HG03039 (cell line): ENCODE measurements around the gene PCYT2.
A peak's percentile ranks its signal among the peaks of the same experiment; 100 is the strongest.

Experiments used
- ATAC-seq: cut with Tn5 transposase; IDR thresholded peaks from one replicate; pipeline ENCODE4 v1.9.1; 2021; ENCODE audit warnings: mild to moderate bottlenecking, moderate library complexity; ENCODE audit not compliant: unreplicated experiment

The PCYT2 gene

DNA sequence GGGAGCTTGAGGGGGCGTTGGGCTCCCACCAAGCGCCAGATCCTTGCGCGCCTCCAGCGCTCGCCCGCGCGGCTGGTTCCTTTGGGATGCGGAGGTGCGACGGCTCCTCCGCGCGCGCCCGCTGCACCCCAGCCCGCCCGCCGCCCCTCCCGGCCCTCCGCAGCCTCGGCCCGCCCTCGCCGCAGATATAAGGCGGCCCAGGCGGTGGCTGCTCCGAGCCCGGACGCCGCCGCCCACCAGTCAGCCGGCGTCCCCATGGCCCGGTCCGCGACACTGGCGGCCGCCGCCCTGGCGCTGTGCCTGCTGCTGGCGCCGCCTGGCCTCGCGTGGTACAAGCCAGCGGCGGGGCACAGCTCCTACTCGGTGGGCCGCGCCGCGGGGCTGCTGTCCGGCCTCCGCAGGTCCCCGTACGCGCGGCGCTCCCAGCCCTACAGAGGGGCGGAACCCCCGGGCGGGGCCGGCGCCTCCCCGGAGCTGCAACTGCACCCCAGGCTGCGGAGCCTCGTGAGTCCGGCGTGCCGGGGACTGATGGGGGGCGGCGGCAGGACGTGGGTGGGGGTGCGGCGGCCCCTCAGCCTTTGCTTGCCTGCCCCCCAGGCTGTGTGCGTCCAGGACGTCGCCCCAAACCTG is 9.1 kb downstream of the PCYT2 start, which contains the start of gene NPB:
Gene NPB (plus strand): TSS at position 216 of the 630 bp plus-strand sequence. CDS start 40 bp downstream, at position 256.
- ATAC-seq, result no peak

DNA sequence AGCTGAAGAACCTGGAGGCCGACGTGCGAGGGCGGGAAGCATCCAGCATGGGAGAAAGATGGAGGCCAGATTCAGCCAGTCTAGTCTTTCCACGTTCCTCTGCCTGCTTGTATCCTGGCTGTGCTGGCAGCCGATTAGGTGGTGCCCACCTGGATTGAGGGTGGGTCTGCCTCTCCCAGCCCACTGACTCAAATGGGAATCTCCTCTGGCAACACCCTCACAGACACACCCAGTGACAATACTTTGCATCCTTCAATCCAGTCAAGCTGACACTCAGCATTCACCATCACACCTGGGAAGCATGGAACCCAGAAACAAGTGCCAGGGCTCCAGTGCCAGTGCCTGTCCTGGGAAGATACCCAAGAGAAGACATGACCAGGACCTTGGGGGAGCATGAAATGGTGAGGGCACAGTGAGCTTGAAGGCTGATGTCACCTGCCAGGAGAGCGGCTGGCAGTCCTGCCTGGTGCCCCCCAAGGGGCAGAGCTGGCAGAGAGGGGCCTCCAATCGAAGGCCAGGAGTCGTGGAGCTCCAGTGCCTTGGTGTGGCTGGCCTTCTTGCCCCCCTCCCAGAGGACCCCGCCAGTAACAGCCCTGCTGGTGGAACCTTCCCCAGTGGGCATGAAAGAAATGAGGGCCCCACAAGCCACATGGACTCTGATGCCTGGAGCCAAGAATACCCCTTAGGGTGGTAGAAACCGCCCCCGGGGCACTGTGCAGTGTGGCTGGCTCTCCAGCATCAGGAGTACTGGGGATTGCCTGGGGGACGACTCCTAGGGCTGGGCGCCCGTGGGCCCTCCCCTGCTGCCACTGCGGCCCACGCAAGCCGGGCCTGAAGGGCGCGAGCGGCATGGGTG is 9.8 kb downstream of the PCYT2 start:
- ATAC-seq, result no peak

DNA sequence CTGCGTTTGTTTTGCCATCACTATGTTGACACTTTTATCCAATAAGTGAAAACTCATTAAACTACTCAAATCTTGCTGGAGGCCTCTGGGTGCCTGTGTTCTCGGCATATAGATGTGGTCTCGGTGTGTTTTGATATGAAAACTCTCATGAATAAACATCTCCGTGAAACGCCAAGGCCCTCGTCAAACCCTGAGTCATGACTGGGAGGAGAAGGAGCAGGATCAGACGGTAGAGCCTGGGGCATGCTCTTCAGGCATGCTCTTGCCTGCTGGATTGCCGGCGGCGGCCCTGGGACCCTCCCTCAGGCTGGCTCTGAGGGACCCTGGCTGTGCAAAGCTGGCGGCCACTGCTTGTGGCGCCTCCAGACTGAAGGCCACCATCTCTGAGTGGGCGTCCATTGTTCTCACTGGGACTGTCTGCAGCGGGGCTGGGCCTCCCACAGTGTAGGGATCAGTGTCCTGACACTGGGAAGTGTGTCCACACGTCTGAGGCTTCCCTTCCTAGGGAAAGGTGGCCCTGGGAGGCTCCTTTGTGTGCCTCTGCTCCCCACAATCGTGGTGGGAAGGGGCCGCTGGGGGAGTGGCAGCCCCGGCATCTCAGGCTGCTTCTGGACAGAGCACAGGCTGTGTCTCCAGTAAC is 10.9 kb downstream of the PCYT2 start:
- no peak for ATAC-seq

DNA sequence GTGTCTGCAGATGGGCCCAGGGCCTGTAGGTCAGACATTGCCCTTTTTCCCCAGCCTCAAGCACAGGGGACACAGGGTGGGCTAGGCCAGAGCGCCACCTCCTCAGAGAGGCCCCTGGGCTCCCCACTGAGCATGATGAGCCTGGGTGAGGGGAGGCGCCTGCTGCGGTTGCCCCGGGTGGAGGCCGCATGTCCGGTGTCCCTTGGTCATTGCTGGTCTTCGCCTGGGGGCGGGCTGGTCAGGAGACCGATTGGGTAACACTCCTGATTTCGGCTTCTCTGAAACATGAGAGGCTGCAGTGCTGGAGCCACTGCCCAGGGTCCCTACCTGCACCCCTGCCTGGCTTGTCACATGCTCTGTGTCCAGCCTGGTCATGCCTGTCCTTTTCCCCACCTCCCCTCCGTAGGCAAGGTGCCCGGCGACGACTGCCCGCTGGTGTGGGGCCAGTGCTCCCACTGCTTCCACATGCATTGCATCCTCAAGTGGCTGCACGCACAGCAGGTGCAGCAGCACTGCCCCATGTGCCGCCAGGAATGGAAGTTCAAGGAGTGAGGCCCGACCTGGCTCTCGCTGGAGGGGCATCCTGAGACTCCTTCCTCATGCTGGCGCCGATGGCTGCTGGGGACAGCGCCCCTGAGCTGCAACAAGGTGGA is 11.6 kb downstream of the PCYT2 start:
- ATAC-seq, result no peak

DNA sequence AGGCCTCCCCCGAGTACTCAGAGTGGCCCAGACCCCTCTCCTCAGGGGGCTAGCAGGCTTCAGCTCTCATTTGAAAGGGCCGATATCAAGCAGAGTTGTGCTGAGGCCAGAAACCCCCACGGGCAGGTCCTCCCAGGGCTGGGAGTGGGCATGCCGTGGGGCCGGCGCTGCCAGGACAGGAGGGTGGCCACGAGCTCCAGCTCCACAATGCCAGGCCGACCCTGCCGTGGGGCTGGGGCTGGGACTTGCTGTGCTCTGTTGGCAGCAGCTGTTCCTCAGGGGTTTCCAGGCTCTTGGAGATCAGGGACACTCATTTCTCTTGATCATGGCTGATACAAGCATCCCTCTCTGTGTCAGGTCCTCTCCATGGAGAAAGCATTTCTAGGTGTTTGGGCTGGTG is 12.3 kb downstream of the PCYT2 start:
- ATAC-seq, result no peak

DNA sequence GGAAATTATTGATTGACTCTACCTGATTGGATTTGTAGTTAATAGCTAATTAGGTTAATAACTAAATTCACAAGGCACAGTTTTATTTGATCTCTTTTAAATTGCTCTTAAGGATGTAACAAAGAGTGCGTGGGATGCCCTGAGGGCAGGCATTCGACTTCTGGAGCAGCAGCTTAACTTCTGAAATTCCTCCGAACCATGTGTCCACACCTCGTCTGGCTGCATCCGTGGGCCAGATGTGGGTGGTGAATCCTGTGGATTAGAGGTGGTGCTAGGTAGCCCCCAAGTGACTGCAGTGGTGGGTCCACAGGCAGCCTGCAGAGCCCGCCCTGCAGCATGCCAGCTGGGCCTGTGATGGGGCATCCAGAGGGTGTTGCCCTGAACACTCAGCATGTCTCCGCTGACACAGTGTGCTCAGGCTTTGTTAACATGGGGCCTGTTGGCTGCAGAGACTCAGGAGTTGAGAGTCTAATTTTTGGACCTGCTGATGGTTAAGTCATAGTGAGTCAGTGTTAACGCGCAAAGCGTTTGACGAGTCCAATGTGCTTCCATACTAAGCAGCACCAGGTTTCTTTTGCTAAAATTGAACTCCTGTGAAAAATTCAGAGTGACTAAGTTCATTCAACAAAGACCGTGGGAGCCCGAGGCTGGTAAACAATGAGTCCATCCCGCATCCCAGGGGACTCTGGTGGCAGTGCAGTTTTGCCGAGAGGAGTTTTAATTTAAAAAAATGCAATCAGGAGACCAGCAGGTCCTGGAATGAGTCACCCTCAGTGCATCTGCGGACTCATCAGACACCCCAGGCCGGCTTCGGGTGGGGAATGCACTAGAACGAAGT is 13.0 kb downstream of the PCYT2 start:
- ATAC-seq, result no peak

DNA sequence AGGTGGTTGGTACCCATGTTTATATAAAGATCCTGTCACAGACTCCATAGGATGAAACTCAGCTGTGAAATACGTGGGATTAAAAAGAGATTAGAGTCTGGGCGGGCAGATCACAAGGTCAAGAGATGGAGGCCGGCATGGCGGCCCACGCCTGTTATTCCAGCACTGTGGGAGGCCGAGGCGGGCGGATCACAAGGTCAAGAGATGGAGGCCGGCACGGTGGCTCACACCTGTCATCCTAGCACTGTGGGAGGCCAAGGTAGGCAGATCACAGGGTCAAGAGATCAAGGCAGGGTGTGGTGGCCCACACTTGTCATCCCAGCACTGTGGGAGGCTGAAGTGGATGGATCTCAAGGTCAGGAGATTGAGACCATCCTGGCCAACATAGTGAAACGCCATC is 15.8 kb downstream of the PCYT2 start:
- ATAC-seq, result no peak

DNA sequence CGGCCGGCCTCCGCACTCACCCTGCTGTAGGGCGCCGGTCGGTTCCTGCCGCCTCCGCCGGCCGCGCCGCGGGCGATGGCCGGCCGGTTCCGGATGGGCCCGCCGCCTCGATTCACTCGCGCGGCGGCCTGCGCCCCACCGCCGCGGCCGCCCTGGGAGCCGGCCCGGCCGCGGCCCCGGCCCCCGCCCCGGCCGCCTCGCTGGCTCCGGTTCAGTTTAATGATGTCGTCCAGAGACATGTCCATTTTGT is 20.0 kb downstream of the PCYT2 start:
- no peak for ATAC-seq

DNA sequence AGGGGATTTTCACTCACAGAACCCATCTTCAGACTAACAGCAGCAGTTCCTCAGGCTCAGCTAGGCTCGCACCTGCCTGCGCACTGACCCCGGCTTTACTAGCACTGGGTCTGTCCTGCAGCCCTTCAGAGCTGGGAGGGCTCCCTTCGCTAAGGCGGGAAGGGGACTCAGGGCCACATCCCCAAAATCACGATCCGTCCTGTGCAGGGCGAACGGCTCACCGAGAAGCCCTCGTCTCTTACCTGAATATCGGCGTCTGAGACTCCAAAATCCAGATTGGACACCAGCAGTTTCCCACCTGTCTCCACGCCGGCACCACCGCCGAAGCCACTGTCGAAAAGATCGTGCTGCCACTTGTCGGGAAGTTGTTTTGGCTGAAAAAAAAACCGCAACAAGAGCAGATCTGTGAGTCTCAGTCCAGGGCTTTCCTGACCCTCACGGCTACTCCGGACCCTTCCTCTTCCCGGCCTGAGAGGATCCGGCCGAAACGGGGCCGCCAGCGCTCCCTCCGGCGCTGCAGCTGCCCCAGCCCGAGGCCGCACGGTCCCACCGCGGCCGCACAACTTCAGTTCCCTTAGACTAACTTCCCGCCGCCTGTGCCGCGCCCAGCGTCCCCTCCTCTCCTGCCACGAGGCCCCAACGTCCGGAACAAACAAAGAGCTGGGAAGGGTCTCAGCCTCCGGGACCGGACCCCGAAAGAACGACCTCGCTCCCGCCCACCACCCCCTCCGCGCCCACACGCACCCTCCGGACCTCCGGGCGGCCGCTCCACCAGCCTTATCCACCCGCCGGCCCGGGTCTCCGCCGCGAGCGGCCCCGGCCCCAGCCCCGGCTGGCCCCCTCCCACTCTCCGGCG is 20.5 kb downstream of the PCYT2 start:
- ATAC-seq, result peak; percentile 17

DNA sequence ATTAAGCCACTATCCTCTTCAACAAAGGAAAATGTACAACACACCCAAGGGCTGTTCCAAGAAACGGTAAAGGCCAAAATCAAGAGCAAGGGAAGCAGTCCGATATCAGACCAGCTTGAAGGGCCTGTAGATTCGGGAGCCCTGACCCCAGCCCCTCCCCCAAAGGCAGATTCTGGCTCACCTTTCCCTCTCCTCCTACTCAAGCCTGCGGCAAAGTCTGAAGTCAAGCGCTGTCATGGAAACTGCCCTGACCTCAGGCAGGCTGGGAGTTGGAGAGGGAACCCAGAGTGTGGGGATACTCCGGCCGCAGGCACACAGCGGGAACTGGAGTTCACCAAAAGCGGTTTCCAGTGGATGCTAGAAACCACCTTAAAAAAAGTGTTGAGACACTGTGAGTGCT is 21.6 kb downstream of the PCYT2 start:
- ATAC-seq, result no peak

DNA sequence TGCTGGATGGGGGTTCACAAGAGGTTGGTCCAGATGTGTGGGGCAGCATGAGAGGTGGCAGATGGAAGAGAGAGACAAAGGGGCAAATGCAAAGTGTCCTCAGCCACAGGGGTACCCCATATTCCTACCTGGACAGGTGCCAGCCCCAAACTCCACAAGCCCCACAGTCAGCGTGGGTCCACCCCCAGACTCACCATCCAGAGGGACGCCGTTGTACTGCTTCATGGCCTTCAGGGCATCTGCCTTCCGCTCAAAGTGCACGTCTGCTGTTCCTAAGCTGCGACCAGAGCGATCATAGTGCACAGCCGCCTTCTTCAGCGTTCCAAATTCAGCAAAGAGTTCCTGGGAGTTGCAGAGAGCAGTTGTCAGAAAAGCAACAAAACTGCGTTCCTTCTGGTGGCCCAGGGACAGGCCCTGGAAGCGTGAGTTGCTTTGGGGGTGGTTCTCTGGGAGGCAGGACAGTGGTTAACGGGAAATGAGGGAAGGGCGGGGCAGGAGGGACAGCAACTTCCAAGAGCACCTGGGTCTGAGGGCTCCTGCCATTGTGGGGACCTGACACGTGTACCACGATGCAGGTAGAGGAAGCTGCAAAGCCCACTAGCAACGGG is 22.1 kb downstream of the PCYT2 start:
- no peak for ATAC-seq

DNA sequence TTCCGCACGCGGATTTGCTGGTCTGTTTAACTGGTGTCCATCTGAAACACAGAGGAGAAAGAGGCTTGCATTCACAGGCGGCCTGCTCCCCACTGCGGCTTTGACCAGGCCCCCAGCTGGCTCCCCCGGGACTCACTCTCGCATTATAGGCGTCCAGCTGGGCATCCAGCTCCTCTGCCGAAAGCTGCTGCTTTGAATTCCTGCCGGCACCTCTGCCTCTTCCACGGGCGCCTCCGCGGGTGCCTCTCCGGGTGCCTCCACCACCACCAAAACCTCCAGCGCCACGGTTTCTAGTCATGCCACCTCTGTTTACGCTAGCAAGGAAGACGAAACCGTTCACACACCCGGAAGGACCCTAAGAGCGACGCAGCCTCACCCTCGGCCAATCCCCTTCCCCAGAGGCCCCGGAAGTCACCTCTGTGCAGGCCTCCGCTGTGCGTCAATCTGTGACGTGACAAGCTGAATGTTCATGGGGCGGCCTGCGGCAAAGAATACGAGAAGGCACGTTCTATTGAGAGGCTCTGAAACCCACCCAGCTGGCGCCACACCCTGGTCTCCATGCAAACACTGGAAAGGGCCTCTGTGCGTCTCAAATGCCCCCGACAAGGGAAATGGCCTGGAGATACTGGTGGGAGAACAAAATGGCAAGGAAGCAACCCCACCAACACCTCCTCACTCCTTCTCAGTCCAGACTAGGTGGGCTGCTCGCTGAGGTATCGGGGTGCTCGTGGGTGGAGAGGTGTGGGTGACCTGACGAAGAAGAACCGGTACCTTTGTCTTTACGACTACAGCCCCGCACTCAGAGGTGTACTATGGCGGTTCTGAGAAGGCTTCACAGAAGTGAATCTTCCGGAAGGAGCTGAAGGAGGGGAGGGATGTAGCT is 22.9 kb downstream of the PCYT2 start:
- no peak for ATAC-seq

DNA sequence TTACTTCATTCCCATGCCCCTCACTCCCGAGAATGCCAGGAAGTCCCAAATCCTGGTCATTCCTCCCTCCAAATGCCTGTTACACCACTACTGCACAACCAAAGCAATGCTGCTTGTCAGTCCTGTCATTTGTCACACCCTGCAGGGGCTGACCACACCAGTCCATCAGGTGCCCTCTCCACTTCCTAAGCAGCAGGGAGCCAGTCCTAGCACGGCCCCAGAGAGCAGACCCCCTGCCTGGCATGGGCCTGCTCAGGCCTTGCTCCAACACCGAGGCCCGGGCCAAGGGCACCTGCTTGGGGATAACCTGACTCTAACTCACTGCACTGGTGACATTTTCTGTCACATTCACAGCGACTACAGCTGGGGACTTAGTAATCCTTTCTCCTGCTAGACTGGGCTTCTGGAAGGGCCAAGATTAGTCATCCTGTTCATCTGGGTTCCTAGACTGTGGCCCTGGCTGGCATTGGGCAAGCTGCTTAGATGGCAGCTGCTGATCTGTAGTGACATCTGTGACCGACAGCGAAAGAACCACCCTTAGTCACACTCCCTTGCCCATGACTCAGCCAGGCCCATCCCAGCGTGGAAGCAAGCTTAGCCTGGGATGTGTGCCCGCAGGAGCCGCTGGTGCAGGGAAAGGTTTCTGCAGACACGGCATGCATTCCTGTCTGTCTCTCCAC is 25.2 kb downstream of the PCYT2 start:
- ATAC-seq, result no peak

DNA sequence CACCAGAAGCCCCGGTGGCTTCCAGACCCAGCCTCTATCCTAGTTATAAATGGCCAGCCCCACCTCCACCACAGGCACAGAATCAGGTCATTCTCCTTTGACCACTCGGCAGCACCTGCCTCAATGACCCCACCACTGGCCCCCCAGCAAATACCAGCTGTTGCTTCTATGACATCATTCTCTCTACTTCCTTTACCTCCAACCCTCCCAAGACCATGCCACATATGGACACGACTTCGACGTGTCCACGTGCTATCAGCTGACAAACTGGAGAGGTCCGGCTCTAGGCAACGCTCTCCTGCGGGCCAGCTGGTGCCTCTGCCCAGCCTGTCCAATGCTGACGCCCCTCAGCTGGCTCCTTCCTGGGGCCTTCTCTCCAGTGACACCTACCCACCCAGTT is 25.7 kb downstream of the PCYT2 start:
- no peak for ATAC-seq

DNA sequence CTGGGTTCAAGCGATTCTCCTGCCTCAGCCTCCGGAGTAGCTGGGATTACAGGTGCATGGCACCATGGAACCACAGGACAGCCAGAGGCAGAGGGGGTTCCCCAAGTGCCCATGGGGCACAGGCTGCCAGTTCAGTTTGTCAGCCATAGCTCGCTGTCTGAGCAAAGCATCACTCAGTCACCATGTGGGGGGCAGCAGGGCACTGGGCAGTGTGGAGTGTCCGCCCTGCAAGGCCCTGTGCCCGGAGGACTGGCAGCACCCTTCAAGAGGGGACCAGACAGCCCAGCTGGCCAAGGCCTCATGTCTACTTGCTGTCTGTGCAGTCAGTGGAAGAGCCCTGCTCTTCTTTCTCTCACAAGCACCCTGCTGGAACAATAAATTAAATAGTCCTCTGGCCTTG is 26.2 kb downstream of the PCYT2 start:
- ATAC-seq, result no peak

DNA sequence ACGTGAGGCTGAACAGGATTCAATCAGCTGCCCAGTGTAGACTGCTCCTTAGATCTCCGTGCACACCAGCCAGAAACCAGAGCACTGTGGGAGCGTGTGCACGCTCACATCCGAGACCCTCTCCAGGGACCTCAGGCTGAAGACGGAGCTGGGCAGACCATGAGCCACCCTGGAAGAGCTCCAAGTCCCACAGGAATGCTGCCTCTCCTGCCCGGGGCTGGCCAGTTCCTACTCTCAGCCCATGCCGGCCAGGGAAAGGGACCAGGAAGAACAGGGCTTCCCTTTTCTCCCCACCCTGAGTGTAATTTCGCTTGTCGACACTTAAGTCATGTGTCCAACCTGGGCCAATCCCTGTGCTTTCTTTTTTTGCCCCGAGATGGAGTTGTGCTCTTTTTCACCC is 26.7 kb downstream of the PCYT2 start:
- ATAC-seq, result no peak

DNA sequence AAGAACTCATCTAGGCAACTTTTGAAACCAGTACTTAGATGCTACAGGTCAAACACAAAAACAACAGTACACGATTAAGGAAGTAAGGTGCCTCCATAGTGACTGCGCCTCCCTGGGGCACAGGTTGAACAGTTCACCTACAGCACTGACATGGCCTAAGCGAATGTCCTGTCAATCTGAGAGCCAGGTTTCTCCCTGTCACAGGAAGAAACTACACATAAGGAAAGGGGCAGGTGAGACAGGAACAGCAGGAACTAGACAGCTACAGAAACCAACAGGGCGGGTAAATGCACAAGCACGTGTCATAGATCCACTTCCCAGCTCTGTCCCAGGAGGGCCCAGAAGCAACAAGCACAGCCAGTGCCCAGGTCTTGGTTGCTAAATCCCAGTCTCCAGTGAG is 32.1 kb downstream of the PCYT2 start:
- no peak for ATAC-seq

DNA sequence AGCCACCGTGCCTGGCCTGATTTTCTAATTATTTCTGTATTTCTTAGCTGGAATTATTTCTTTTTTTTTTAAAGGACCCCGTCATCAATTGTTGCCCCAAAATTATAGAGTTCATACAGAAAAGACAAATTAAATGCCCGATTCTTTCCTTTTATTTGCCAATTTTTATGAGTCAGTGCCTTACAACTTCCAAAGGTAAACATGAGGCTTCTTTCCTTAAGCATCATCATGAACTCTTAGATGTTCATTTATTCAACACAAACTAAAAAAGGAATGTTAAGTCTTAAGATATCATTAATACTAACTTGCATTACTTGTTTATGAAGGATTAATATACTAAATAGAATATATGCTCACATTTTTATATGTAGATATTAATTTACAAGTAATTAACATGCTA is 32.9 kb downstream of the PCYT2 start:
- ATAC-seq, result no peak
